ENCODE results near the gene DUSP18.

- TF ChIP-seq CTCF (IDR thresholded peaks at IDR 0.05) (no peak), POLR2A (IDR thresholded peaks at IDR 0.05) (no peak)
Measured at GRCh38 chr22:30637701-30638114, 30.0 kb downstream of the DUSP18 start.
